ENCODE data around the gene MGAT4C. TPM values are rescaled to one million over a fixed set of nuclear protein-coding genes. Genes with fewer than 3 reads are reported as not detected.

Gene MGAT4C
- total RNA-seq, 3 donors from 2014 or later = 0.17 to 0.73 (median 0.35) TPM

DNA sequence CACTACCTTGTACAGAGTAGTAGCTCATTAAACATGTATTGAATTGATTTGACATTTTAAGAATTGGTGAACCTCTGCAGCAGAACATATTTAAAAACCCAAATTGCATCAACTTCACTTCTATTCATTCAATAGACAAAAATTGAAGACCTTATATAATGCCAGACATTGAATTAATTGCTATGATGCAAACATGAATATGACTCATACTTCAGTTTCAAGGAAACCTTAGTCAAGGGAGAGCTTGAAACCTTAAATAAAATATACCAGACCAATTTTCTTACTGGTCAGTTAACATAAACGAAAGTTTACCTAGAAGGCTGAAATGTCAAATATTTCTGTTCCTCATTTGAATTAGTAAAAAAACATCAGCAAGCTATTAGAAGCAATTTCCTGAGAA is 5.0 kb upstream of the MGAT4C start:
- intact Hi-C loops (cut with DNase I, micrococcal nuclease) = no loop called here
- H3K9me3 ChIP-seq = no peaks in the 10 kb centered on the region
- TF ChIP-seq, protein P1, sequence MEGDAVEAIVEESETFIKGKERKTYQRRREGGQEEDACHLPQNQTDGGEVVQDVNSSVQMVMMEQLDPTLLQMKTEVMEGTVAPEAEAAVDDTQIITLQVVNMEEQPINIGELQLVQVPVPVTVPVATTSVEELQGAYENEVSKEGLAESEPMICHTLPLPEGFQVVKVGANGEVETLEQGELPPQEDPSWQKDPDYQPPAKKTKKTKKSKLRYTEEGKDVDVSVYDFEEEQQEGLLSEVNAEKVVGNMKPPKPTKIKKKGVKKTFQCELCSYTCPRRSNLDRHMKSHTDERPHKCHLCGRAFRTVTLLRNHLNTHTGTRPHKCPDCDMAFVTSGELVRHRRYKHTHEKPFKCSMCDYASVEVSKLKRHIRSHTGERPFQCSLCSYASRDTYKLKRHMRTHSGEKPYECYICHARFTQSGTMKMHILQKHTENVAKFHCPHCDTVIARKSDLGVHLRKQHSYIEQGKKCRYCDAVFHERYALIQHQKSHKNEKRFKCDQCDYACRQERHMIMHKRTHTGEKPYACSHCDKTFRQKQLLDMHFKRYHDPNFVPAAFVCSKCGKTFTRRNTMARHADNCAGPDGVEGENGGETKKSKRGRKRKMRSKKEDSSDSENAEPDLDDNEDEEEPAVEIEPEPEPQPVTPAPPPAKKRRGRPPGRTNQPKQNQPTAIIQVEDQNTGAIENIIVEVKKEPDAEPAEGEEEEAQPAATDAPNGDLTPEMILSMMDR (IDR thresholded peaks at IDR 0.05) = no peak

DNA sequence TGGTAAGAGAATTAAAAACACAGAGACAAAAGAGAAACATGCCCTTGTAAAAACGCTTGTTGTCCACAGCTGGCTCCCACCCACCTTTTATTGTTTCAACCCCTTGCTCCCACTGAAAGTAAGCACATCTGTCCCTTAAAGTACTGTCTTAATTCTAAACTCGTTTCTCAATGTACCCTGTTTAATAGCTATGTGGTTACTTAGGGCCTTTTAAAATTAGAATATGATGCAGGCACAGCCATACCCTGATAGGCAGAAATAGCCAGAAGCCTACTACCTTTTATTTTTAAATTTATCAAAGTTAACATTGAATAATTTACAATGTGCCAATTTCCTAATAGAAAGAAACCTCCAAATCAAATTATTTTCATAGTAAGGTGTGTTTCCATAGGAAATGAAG is 4.0 kb upstream of the MGAT4C start:
- no peaks in the 10 kb centered on the region for H3K4me1 ChIP-seq (ENCODE audit: low read depth)
- intact Hi-C loops (cut with DNase I, micrococcal nuclease) = no loop called here
- no peaks in the 10 kb centered on the region for H3K36me3 ChIP-seq (ENCODE audit: low read depth)
- DNase-seq (no peak), ATAC-seq (no peak)
- no peak overlapping the region for H3K4me3 ChIP-seq
- TF ChIP-seq, protein P1 (IDR thresholded peaks at IDR 0.05) = no peak
- H3K9me3 ChIP-seq = no peaks in the 10 kb centered on the region

More for the DNA sequence above, 5.0 kb upstream of the MGAT4C start:
- Histone ChIP-seq H3K4me1 (ENCODE audit: low read depth) (no peaks in the 10 kb centered on the region), H3K4me3 (no peak overlapping the region), H3K36me3 (ENCODE audit: low read depth) (no peaks in the 10 kb centered on the region)
- DNase-seq = no peak
- no peak for ATAC-seq

DNA sequence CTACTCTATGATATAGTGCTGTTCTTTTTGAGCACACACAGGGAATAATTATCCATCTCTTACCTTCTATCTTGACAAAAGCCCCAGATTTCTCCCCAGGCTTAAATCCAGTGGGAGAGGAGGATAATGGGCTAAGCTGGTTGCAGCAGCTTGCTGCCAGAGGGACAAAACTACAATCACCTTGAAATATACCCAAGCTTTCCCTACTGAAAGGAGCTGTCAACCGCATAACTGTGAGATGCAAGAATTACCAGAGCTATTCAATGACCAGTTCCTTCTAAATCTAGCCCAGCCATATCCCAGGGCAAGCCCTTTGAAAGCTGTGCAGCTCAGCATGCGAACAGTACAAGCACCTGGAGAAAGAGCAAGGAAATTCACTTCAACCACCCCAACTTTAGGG is 943 bp upstream of the MGAT4C start:
- no peaks in the 10 kb centered on the region for H3K36me3 ChIP-seq (ENCODE audit: low read depth)
- no peak for ATAC-seq
- no peaks in the 10 kb centered on the region for H3K4me1 ChIP-seq (ENCODE audit: low read depth)
- intact Hi-C loops (cut with DNase I, micrococcal nuclease) = no loop called here
- H3K4me3 ChIP-seq = no peak overlapping the region
- DNase-seq = no peak
- no peaks in the 10 kb centered on the region for H3K9me3 ChIP-seq
- TF ChIP-seq, protein P1 (IDR thresholded peaks at IDR 0.05) = no peak

DNA sequence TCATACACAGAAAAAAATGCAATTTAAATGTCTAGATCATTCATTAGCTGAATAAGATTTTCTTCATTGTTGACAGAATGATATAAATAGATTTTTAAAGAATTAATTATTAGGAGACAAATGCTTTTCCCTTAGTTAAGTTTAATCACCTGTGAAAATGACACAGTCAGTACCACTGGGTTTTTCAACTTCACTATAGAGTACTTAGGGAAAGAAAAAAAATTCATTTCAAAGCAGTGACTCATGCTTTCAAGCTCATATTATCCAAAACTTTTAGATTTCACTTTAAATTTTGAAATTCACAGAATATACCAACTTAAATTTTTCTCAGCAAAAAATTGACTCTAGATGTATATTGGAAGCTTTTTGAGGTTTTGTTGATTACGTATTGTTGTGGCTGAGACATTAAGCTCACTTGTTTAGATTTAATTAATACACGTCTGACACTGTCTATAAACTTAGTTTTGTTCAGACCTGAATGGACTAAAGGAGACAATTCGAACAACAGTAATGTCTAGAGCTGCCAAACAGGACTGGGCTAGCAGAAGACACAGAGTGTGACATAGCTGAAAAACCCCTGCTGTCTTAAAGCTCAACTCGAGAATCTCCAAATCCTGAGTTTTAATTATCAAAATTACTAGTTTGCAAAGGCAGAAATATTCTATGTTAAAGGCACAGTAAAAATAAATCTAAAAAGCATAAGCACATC is 1.6 kb downstream of the MGAT4C start:
- ATAC-seq (no peak), DNase-seq (no peak)
- Histone ChIP-seq H3K9me3 (no peaks in the 10 kb centered on the region), H3K4me1 (ENCODE audit: low read depth) (no peaks in the 10 kb centered on the region), H3K4me3 (no peak overlapping the region), H3K36me3 (ENCODE audit: low read depth) (no peaks in the 10 kb centered on the region)
- intact Hi-C loops (cut with DNase I, micrococcal nuclease) = no loop called here
- TF ChIP-seq, protein P1 (IDR thresholded peaks at IDR 0.05) = no peak

DNA sequence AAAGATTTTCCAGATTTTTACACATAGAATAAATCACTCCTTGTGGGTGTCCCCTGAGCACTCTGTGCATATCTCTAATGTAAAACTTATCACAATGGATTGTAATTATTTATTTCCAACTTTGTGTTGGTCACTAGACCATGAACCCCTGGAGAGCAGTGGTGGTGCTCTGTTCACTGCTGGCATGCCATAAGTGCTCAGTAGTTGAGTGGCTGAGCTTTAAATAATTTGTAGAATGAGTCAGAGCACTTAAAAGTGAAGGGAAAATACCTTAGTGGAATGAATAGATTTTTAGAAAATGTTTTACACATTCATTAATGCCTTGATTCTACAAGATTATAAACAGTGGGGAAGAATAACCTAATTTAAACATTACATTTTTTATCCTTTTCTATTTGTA is 6.3 kb downstream of the MGAT4C start:
- intact Hi-C loops (cut with DNase I, micrococcal nuclease) = no loop called here
- TF ChIP-seq, protein P1 (IDR thresholded peaks at IDR 0.05) = no peak
- H3K4me1 ChIP-seq (ENCODE audit: low read depth) = no peaks in the 10 kb centered on the region
- no peak for ATAC-seq
- DNase-seq = no peak
- no peaks in the 10 kb centered on the region for H3K9me3 ChIP-seq
- no peaks in the 10 kb centered on the region for H3K36me3 ChIP-seq (ENCODE audit: low read depth)
- H3K4me3 ChIP-seq = no peak overlapping the region

DNA sequence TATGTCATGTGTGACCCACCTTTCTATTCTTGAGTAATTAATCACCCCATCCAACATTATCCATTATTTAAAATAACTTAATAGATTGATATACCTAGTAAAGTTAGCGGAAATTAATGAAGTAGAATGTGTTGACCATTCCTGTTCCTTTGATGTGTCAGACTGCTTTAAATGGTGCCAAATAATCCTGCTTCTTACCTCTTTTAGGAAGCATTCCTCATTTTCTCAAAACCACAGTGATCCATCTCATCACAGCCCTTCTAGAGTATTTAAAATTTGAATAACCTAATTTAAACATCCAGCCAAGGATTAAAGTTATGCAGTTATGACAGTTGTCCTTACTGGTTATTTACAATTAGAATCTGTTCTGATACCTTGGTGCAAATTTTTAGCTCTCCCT is 6.9 kb downstream of the MGAT4C start:
- ATAC-seq = no peak
- Histone ChIP-seq H3K4me3 (no peak overlapping the region), H3K4me1 (ENCODE audit: low read depth) (no peaks in the 10 kb centered on the region), H3K36me3 (ENCODE audit: low read depth) (no peaks in the 10 kb centered on the region), H3K9me3 (no peaks in the 10 kb centered on the region)
- no peak for DNase-seq
- TF ChIP-seq, protein P1 (IDR thresholded peaks at IDR 0.05) = no peak
- intact Hi-C loops (cut with DNase I, micrococcal nuclease) = no loop called here
